Panc1 (cell line): ENCODE measurements around the gene TRIM61. TPM values are rescaled to one million over a fixed set of nuclear protein-coding genes. Genes with fewer than 3 reads are reported as not detected.

Source experiments
- ATAC-seq: fragments of 200-7000 bp; cut with Tn5 transposase; 2 replicates; pipeline ENCODE4 v1.9.1; 2020; ENCODE audit warnings: mild to moderate bottlenecking, moderate library complexity
- BruUV-seq: library from RNA; stranded (reverse); fragments of 400-500 nt; replicated peaks from 2 replicates; lab custom pipeline; 2021; lab: Mats Ljungman, UMichigan
- CTCF ChIA-PET: fragments of 300-600 bp; sonication (Branson Sonifier 250); formaldehyde crosslinking; loops from one replicate; lab custom pipeline; 2022; ENCODE audit warnings: antibody characterized with exemption; lab: Charles Lee
- POLR2A ChIA-PET: fragments of 300-600 bp; sonication (Branson Sonifier 250); formaldehyde crosslinking; loops from one replicate; lab custom pipeline; 2022; ENCODE audit warnings: antibody characterized with exemption; lab: Charles Lee
- DNase-seq: peaks from one replicate; pipeline ENCODE4 v3.0.0-alpha.2; 2010; ENCODE audit warnings: low read depth, low spot score
- H3K27ac ChIP-seq: 2 replicates; pipeline ENCODE4 v1.5.1; 2011; ENCODE audit warnings: mild to moderate bottlenecking, low read length, inconsistent platforms
- H3K27me3 ChIP-seq: fragments of 200-500 bp; sonication (Bioruptor generic); 2 replicates; pipeline ENCODE4 v1.6.0; 2014; ENCODE audit warnings: low read length, inconsistent platforms; ENCODE audit not compliant: control insufficient read depth, insufficient read depth
- H3K36me3 ChIP-seq: fragments of 200-500 bp; sonication (Bioruptor generic); 2 replicates; pipeline ENCODE4 v1.5.1; 2014; ENCODE audit warnings: inconsistent platforms, mild to moderate bottlenecking, low read length, moderate library complexity; ENCODE audit not compliant: control insufficient read depth, insufficient read depth
- H3K4me1 ChIP-seq: 2 replicates; pipeline ENCODE4 v1.5.1; 2011; ENCODE audit warnings: inconsistent platforms, mild to moderate bottlenecking, low read length, moderate library complexity; ENCODE audit not compliant: control insufficient read depth, insufficient read depth
- H3K4me3 ChIP-seq, 2 experiments: 2 replicates each; pipeline ENCODE4 v1.5.1; 2011 to 2012; ENCODE audit warnings: low read depth in 2 of 2, low read length in 2 of 2, mild to moderate bottlenecking in 2 of 2, inconsistent platforms in 1 of 2, moderate library complexity in 1 of 2
- H3K9me3 ChIP-seq: fragments of 200-500 bp; sonication (Bioruptor generic); 2 replicates; pipeline ENCODE4 v1.5.1; 2014; ENCODE audit warnings: low read depth, mild to moderate bottlenecking, inconsistent platforms, low read length, moderate library complexity; ENCODE audit not compliant: control insufficient read depth, insufficient read depth
- POLR2AphosphoS5 ChIP-seq: IDR thresholded peaks from 2 replicates; pipeline ENCODE4 v1.6.1; 2012; ENCODE audit warnings: mild to moderate bottlenecking, low read depth, low read length, moderate library complexity
- SIN3A ChIP-seq: IDR thresholded peaks from 2 replicates; pipeline ENCODE4 v1.6.1; 2012; ENCODE audit warnings: low read depth, mild to moderate bottlenecking, low read length, moderate library complexity, borderline replicate concordance; ENCODE audit not compliant: insufficient read depth
- TCF7L2 ChIP-seq: IDR thresholded peaks from 2 replicates; pipeline ENCODE4 v1.6.1; 2011; ENCODE audit warnings: mild to moderate bottlenecking, low read depth, low read length, inconsistent platforms
- in situ Hi-C: cut with HindIII; loops from 2 replicates; pipeline ENCODE4 v1.10.0; 2016; ENCODE audit warnings: low sequenced_read_pairs, low pct_unique_long_range_greater_than_20kb
- intact Hi-C: fragments of 100-400 bp; cut with micrococcal nuclease; formaldehyde crosslinking; loops from one replicate; pipeline ENCODE4 v1.10.0; 2022; ENCODE audit not compliant: unreplicated experiment
- total RNA-seq: library from RNA; stranded (reverse); gene quantifications from one replicate; pipeline ENCODE4 v1.2.1, GENCODE V29; 2021; ENCODE audit not compliant: unreplicated experiment
- TF ChIP-seq, protein P1 (sequence below), 2 experiments: IDR thresholded peaks; 2 replicates each; pipeline ENCODE4 v1.6.1; 2011 to 2012; ENCODE audit warnings: low read depth in 2 of 2, control low read depth in 1 of 2, low read length in 1 of 2, mild to moderate bottlenecking in 1 of 2, moderate library complexity in 1 of 2; ENCODE audit not compliant: insufficient read depth in 1 of 2
- TF ChIP-seq, protein P2 (sequence below): fragments of 450-650 bp; IDR thresholded peaks from 2 replicates; pipeline ENCODE4 v1.5.1; 2017; ENCODE audit warnings: mild to moderate bottlenecking

The TRIM61 gene
- total RNA-seq, 1 experiment from 2014 or later: not detected

DNA sequence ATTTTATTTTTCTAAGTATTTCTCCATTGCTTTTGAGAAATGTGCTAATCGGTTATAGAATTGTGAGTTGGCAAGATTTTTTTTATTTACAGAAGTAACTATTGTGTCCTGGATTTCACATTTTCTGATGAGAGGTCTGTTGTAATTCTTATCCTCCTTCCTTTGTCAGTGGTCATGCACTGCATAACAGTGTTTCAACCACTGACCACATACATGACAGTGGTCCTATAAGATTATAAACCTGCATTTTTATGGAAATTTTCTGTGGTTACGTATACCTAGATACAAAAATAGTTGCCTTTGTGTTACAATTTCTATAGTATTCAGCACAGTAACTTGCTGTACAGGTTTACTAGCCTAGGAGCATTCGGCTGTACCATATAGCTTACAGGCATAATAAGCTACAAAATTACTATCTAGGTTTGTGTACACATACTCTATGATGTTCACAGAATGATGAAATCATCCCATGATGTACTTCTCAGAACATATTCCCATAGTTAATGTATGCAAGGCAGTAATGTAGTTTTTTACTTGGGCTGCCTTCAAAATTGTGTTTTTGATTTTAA is 52.7 kb downstream of the TRIM61 start:
- Histone ChIP-seq H3K27me3 (no peaks in the 10 kb centered on the region), H3K9me3 (no peaks in the 10 kb centered on the region), H3K27ac (no peak overlapping the region), H3K4me3 (no peak overlapping the region), H3K4me1 (no peaks in the 10 kb centered on the region), H3K36me3 (no peaks in the 10 kb centered on the region)
- intact Hi-C loops (no loop called here), in situ Hi-C loops (no loop called here)
- no peak for DNase-seq
- TF ChIP-seq, protein P1, sequence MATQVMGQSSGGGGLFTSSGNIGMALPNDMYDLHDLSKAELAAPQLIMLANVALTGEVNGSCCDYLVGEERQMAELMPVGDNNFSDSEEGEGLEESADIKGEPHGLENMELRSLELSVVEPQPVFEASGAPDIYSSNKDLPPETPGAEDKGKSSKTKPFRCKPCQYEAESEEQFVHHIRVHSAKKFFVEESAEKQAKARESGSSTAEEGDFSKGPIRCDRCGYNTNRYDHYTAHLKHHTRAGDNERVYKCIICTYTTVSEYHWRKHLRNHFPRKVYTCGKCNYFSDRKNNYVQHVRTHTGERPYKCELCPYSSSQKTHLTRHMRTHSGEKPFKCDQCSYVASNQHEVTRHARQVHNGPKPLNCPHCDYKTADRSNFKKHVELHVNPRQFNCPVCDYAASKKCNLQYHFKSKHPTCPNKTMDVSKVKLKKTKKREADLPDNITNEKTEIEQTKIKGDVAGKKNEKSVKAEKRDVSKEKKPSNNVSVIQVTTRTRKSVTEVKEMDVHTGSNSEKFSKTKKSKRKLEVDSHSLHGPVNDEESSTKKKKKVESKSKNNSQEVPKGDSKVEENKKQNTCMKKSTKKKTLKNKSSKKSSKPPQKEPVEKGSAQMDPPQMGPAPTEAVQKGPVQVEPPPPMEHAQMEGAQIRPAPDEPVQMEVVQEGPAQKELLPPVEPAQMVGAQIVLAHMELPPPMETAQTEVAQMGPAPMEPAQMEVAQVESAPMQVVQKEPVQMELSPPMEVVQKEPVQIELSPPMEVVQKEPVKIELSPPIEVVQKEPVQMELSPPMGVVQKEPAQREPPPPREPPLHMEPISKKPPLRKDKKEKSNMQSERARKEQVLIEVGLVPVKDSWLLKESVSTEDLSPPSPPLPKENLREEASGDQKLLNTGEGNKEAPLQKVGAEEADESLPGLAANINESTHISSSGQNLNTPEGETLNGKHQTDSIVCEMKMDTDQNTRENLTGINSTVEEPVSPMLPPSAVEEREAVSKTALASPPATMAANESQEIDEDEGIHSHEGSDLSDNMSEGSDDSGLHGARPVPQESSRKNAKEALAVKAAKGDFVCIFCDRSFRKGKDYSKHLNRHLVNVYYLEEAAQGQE (IDR thresholded peaks at IDR 0.05; ENCODE audit: insufficient read depth in 1 of 2, low read depth in 2 of 2, low read length in 1 of 2): no peak
- TF ChIP-seq TCF7L2 (no peak), POLR2AphosphoS5 (no peak), SIN3A (no peak)
- TF ChIP-seq, protein P2, sequence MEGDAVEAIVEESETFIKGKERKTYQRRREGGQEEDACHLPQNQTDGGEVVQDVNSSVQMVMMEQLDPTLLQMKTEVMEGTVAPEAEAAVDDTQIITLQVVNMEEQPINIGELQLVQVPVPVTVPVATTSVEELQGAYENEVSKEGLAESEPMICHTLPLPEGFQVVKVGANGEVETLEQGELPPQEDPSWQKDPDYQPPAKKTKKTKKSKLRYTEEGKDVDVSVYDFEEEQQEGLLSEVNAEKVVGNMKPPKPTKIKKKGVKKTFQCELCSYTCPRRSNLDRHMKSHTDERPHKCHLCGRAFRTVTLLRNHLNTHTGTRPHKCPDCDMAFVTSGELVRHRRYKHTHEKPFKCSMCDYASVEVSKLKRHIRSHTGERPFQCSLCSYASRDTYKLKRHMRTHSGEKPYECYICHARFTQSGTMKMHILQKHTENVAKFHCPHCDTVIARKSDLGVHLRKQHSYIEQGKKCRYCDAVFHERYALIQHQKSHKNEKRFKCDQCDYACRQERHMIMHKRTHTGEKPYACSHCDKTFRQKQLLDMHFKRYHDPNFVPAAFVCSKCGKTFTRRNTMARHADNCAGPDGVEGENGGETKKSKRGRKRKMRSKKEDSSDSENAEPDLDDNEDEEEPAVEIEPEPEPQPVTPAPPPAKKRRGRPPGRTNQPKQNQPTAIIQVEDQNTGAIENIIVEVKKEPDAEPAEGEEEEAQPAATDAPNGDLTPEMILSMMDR: no peak
- ChIA-PET POLR2A (no interaction called here), CTCF (no interaction called here)
- BruUV-seq: no TSS peak
- no peak for ATAC-seq

DNA sequence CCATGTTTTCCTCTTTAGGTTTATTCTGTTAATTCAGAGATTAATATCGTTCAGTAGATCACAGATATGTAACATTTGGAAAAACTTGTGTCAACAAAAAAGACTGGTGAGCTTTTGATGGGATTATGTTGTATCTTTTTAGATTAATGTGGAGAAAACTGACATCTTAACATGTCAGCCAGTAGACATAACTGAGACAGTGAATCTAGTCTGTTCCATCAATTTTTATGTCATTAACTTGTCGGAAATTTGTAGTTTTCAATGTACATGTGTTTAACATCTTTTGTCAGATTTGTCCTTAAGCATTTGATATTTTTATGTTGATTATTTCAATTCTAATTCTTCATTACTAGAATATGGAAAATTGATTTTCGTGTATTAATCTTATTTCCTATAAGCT is 58.5 kb downstream of the TRIM61 start:
- ATAC-seq: no peak
- CTCF ChIA-PET: no interaction called here
- POLR2A ChIA-PET: no interaction called here

More for the DNA sequence above, 58.5 kb downstream of the TRIM61 start:
- in situ Hi-C loops: no loop called here
- no peaks in the 10 kb centered on the region for H3K4me1 ChIP-seq
- TF ChIP-seq, protein P2: no peak
- TF ChIP-seq, protein P1 (IDR thresholded peaks at IDR 0.05; ENCODE audit: insufficient read depth in 1 of 2, low read depth in 2 of 2, low read length in 1 of 2): no peak
- no peak for TF ChIP-seq TCF7L2
- no peak for TF ChIP-seq SIN3A
- TF ChIP-seq POLR2AphosphoS5: no peak
- intact Hi-C loops: no loop called here
- no peaks in the 10 kb centered on the region for H3K9me3 ChIP-seq
- no peaks in the 10 kb centered on the region for H3K36me3 ChIP-seq
- H3K27ac ChIP-seq: no peak overlapping the region
- no TSS peak for BruUV-seq
- DNase-seq: no peak
- H3K27me3 ChIP-seq: no peaks in the 10 kb centered on the region
- no peak overlapping the region for H3K4me3 ChIP-seq
